ENCODE results near the gene FUT9.

The FUT9 gene

GRCh38 chr6:96015518-96016333, at the start of gene FUT9:
Gene FUT9, plus strand, starts transcription at chr6:96015974. Its CDS starts 187,182 bp downstream, at chr6:96203156.
- DNase-seq (ENCODE audit: low spot score) = no peak

GRCh38 chr6:95967594-95967993, 48.2 kb upstream of the FUT9 start:
- no peak for DNase-seq (ENCODE audit: low spot score)

DNA sequence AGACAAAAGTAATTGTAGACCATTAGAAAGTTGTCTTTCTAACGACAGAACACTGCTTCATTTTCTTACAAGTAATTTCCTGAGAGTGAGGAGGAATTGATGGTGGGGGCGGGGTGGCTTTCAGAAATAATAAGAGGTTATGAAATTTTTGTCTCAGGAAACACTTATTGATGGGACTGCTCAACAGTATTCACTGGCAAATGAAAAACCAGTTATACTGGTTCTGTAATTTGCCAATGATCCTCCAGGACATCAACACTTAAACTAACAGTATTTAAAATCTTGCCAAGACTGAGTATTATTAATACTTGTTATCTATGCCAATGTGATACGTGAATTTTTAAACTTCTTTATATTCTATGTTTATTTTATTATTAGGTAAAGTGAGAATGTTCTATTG, 41.8 kb upstream of the FUT9 start:
- no peak for DNase-seq (ENCODE audit: low spot score)

DNA sequence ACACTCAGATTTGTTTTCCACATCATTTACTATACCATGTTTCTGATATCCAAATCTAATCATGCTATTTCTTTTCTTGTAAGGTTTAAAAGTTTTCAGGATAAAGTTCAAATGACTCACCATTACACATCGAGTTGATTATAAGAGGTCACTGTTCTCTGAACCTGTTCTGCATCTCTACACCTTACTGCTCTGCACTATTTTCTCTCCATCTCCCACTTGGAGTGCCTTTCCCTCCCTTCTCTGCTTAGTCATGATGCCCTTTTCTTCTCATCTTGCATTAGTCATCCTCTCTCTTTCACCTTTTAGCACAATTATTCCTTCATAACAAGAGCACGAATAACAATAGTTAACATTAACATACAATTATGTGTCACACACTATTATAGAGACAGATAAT, 37.5 kb upstream of the FUT9 start:
- DNase-seq (ENCODE audit: low spot score) = no peak

GRCh38 chr6:95991906-95992305, 23.9 kb upstream of the FUT9 start:
- no peak for DNase-seq (ENCODE audit: low spot score)

GRCh38 chr6:95994151-95994550, 21.6 kb upstream of the FUT9 start:
- no peak for DNase-seq (ENCODE audit: low spot score)

- no peak for DNase-seq (ENCODE audit: low spot score)
Observed at GRCh38 chr6:95998133-95998532, 17.6 kb upstream of the FUT9 start.

- DNase-seq (ENCODE audit: low spot score) = no peak
Observed at GRCh38 chr6:96001891-96002575, 13.7 kb upstream of the FUT9 start.

- DNase-seq (ENCODE audit: low spot score) = no peak
Observed at GRCh38 chr6:96002576-96002910, 13.2 kb upstream of the FUT9 start.

GRCh38 chr6:96002912-96003311, 12.9 kb upstream of the FUT9 start:
- no peak for DNase-seq (ENCODE audit: low spot score)

DNA sequence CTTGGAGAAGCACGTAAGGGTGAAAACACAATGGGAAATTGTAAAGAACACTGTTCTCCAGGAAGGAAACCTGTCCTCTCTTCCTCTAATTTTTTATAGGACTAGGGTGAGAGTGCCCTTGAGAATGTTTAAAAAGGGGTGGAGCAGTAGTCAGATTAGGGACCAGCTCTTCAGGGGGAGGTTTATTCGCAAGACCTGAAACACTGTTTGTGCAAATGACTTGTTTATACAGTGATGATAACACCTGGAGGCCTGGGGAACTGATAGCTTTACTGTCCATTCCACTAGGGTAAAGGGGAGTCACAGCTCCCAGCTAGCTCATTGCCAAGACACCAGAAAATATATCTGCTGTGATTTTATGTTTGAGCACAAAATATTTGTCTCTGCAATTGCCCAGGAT, 8.1 kb upstream of the FUT9 start:
- no peak for DNase-seq (ENCODE audit: low spot score)

DNA sequence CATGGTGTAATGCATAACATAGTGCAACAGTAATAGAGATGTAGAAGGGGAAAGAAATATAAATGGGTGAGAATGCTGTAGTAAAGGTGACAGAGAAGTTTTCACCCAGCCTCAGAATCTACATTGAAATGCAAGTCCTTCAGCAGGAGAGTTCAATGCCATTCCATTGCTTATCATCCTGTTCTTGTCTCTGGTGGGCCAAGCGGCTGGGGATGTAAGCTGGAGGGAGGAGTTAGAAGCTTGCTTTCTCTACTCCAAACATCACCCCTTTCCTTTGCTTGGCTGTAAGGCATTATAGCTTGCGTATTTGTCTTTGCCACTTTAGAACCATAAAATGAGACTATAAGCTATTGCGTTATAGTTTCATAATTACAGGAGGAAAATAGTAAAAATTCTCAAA, 2.2 kb upstream of the FUT9 start:
- no peak for DNase-seq (ENCODE audit: low spot score)

GRCh38 chr6:96014846-96015517, 792 bp upstream of the FUT9 start:
- DNase-seq (ENCODE audit: low spot score) = no peak

DNA sequence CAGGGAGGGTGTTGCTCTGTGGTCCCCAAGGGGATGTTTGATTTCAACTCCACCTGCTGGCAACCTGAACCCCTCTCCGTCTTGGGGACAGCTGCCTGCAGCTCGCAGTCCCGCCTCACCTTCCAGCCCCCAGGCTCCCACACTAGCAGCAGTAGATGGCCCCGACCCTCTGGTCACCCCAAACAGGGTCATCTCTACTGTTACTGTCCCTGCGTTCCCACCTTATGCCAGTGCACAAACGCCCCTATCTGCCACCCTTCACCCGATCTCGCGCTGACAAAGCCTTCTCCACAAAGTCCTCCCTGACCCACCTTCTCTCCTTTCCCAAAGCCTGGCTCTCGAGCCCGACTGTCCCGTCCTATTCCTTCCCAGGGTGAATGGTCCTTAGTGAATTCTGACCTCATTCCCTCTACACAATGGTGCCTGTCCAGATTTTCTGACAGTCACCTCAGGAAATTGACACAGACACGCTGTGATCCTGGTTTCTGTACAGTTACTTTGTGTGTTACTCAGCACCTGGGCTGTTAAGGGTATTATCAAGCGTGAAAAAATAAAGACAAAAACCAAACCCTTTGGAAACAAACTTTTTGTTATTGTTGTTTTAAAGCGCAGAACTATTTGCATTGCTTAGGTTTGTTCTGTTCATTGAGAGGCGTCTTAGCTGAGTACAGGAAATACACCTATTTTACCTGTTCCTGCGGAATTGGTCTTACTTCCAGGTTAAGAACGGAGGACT, 728 bp downstream of the FUT9 start:
- DNase-seq (ENCODE audit: low spot score) = no peak

DNA sequence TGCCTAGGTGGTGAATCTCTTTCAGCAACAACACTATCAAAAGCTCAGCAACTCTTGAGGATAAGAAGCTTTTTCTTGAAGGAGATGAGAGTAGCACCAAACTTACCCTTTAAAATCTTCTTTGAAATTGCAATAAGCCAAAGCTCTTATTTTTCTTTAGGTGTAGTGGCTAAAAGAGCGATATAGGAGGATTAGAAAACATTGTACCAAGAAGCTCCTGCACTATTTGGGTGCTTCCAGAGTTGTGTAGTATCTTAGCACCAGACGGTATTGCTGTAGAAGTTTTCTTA, 1.2 kb downstream of the FUT9 start:
- DNase-seq (ENCODE audit: low spot score) = no peak

GRCh38 chr6:96022225-96022624, 6.5 kb downstream of the FUT9 start:
- DNase-seq (ENCODE audit: low spot score) = no peak

DNA sequence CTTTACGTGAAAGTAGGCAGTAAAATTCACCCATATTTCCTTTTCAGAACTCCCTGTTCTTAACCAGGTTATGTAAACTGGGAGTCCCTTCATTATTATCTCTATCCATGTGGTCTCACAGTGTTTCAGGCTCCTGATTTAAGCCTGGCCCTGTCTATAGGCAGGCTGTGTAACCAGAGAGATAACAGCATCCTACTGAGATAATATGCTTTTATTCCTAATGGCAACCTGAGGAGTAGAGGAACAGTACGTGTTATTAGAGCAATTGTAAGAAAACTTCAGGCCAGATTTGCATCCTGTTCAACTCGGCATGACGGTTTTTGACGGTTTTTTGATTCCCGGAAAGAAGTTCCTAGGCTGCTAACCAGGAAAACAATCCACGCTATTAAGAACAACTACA, 16.9 kb downstream of the FUT9 start:
- no peak for DNase-seq (ENCODE audit: low spot score)

GRCh38 chr6:96051555-96051954, 35.8 kb downstream of the FUT9 start:
- no peak for DNase-seq (ENCODE audit: low spot score)

DNA sequence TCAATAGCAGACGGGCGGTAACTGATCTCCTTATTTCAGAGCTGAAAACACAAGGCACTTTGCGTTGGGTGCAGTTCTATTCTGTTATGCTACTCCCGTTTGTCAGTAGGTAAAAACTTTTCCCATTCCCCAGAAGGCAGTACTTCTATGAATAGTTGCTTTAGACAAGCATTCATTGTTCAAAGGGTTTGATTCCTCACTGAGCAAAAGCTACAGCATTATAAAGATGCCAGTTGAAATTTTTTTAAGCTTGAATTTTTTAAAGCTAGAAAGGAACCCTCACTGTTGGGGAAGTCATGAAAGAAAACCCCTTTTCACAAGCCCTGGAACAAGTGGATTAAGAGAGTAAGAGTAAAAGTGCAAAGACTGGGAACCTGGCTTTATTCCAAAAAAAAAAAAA, 42.3 kb downstream of the FUT9 start:
- no peak for DNase-seq (ENCODE audit: low spot score)

GRCh38 chr6:96059586-96059985, 43.8 kb downstream of the FUT9 start:
- DNase-seq (ENCODE audit: low spot score) = no peak

- no peak for DNase-seq (ENCODE audit: low spot score)
Observed at GRCh38 chr6:96060249-96060648, 44.5 kb downstream of the FUT9 start.

GRCh38 chr6:96065213-96065612, 49.4 kb downstream of the FUT9 start:
- DNase-seq (ENCODE audit: low spot score) = no peak

GRCh38 chr6:96066376-96066775, 50.6 kb downstream of the FUT9 start:
- DNase-seq (ENCODE audit: low spot score) = no peak
